A549 (cell line): ENCODE data around the gene SPTBN5.

Experiments
- EHMT2 ChIP-seq: fragments of 200-600 bp; sonication (generic); IDR thresholded peaks from 2 replicates; pipeline ENCODE4 v1.6.1; 2016; ENCODE audit warnings: antibody characterized with exemption, low read depth, mild to moderate bottlenecking, moderate library complexity
- JUN ChIP-seq, 2 experiments: fragments of >200 bp; sonication (Bioruptor Twin); formaldehyde crosslinking; IDR thresholded peaks; 2 replicates in 1 of 2; 3 replicates in 1 of 2; pipeline ENCODE4 v1.6.1; 2016 to 2017
- POLR2A ChIP-seq: IDR thresholded peaks from 2 replicates; pipeline ENCODE4 v1.6.1; 2012; ENCODE audit warnings: mild to moderate bottlenecking, low read length
- RAD21 ChIP-seq, 2 experiments: fragments of >200 bp in 1 of 2; sonication (Bioruptor Twin) in 1 of 2; formaldehyde crosslinking in 1 of 2; IDR thresholded peaks in 1 of 2; conservative IDR thresholded peaks in 1 of 2; 2 replicates in 1 of 2; 3 replicates in 1 of 2; pipeline ENCODE4 v1.6.1; 2012 to 2018; ENCODE audit warnings: inconsistent platforms in 1 of 2
- TF ChIP-seq, protein P1 (sequence below): fragments of 200-600 bp; sonication (generic); IDR thresholded peaks from 2 replicates; pipeline ENCODE4 v1.6.1; 2016; ENCODE audit warnings: antibody characterized with exemption, mild to moderate bottlenecking, moderate library complexity
- TF ChIP-seq, protein P2 (sequence below): IDR thresholded peaks from 2 replicates; pipeline ENCODE4 v1.6.1; 2012
- TF ChIP-seq, protein P3 (sequence below): fragments of >200 bp; sonication (Bioruptor Twin); formaldehyde crosslinking; IDR thresholded peaks from 3 replicates; pipeline ENCODE4 v1.6.1; 2016
- TF ChIP-seq, protein P4 (sequence below): fragments of >200 bp; sonication (Bioruptor Twin); formaldehyde crosslinking; IDR thresholded peaks from 3 replicates; pipeline ENCODE4 v1.5.1; 2016

DNA sequence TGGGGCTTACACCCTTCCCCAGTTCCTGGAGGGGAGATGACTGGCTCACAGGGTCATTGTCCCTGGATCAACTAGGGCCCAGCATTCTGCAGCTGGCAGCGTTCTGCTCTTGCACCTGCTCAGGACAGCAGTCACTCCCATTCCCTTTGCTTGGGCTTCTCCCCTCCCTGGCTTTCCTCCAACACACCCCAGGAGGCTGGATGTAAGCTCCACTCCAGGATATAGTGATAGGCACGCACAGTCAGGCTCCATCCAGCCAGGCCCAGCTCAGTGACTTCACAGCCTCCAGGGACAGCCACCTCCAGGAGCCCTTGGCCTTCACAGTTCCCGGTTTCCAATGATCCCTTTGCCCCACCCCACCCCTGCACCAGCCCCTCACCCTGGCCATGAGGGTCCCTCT lies 1.9 kb downstream of the SPTBN5 start:
- TF ChIP-seq POLR2A: no peak
- TF ChIP-seq, protein P1, sequence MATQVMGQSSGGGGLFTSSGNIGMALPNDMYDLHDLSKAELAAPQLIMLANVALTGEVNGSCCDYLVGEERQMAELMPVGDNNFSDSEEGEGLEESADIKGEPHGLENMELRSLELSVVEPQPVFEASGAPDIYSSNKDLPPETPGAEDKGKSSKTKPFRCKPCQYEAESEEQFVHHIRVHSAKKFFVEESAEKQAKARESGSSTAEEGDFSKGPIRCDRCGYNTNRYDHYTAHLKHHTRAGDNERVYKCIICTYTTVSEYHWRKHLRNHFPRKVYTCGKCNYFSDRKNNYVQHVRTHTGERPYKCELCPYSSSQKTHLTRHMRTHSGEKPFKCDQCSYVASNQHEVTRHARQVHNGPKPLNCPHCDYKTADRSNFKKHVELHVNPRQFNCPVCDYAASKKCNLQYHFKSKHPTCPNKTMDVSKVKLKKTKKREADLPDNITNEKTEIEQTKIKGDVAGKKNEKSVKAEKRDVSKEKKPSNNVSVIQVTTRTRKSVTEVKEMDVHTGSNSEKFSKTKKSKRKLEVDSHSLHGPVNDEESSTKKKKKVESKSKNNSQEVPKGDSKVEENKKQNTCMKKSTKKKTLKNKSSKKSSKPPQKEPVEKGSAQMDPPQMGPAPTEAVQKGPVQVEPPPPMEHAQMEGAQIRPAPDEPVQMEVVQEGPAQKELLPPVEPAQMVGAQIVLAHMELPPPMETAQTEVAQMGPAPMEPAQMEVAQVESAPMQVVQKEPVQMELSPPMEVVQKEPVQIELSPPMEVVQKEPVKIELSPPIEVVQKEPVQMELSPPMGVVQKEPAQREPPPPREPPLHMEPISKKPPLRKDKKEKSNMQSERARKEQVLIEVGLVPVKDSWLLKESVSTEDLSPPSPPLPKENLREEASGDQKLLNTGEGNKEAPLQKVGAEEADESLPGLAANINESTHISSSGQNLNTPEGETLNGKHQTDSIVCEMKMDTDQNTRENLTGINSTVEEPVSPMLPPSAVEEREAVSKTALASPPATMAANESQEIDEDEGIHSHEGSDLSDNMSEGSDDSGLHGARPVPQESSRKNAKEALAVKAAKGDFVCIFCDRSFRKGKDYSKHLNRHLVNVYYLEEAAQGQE: no peak
- TF ChIP-seq EHMT2: no peak
- TF ChIP-seq, protein P2, sequence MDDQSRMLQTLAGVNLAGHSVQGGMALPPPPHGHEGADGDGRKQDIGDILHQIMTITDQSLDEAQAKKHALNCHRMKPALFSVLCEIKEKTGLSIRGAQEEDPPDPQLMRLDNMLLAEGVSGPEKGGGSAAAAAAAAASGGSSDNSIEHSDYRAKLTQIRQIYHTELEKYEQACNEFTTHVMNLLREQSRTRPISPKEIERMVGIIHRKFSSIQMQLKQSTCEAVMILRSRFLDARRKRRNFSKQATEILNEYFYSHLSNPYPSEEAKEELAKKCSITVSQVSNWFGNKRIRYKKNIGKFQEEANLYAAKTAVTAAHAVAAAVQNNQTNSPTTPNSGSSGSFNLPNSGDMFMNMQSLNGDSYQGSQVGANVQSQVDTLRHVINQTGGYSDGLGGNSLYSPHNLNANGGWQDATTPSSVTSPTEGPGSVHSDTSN: no peak
- TF ChIP-seq, protein P3, sequence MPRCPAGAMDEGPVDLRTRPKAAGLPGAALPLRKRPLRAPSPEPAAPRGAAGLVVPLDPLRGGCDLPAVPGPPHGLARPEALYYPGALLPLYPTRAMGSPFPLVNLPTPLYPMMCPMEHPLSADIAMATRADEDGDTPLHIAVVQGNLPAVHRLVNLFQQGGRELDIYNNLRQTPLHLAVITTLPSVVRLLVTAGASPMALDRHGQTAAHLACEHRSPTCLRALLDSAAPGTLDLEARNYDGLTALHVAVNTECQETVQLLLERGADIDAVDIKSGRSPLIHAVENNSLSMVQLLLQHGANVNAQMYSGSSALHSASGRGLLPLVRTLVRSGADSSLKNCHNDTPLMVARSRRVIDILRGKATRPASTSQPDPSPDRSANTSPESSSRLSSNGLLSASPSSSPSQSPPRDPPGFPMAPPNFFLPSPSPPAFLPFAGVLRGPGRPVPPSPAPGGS: no peak
- TF ChIP-seq, protein P4, sequence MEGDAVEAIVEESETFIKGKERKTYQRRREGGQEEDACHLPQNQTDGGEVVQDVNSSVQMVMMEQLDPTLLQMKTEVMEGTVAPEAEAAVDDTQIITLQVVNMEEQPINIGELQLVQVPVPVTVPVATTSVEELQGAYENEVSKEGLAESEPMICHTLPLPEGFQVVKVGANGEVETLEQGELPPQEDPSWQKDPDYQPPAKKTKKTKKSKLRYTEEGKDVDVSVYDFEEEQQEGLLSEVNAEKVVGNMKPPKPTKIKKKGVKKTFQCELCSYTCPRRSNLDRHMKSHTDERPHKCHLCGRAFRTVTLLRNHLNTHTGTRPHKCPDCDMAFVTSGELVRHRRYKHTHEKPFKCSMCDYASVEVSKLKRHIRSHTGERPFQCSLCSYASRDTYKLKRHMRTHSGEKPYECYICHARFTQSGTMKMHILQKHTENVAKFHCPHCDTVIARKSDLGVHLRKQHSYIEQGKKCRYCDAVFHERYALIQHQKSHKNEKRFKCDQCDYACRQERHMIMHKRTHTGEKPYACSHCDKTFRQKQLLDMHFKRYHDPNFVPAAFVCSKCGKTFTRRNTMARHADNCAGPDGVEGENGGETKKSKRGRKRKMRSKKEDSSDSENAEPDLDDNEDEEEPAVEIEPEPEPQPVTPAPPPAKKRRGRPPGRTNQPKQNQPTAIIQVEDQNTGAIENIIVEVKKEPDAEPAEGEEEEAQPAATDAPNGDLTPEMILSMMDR: no peak
- no peak for TF ChIP-seq RAD21 (conservative IDR thresholded peaks at IDR 0.05 in 1 of 2, IDR thresholded peaks at IDR 0.05 in 1 of 2)
- no peak for TF ChIP-seq JUN (IDR thresholded peaks at IDR 0.05)
